Heart left ventricle (tissue), 13 donors: ENCODE data around the gene DMD.

Experiments used
- POLR2A ChIP-seq, 2 donors: fragments of 450-650 bp; IDR thresholded peaks; one replicate each; pipeline ENCODE4 v1.6.1; 2017; ENCODE audit warnings: antibody characterized with exemption in 2 of 2, mild to moderate bottlenecking in 2 of 2, moderate library complexity in 2 of 2
- TF ChIP-seq, protein P1 (sequence below), 12 donors: fragments of 200-600 bp; sonication (generic) in 4 of 12; IDR thresholded peaks; one replicate each; pipeline versions ENCODE4 v1.5.0 to v1.8.0; 2018 to 2022; ENCODE audit warnings: antibody characterized with exemption in 12 of 12, mild to moderate bottlenecking in 5 of 12
- donor health status: ischemic (EF 13 %, LVEDD 7.1; RV severe dilation, severe dysfunction).
- donor health status: DM: no; HTN: yes; CAD: no.
- donor health status: DM: no; HTN: no; CAD: no.
- donor health status: ischemic (EF 25% LVEDD 6.9; RV normal size, moderate dysfunction).
- donor health status: ischemic (EF 25% LVEDD 5.7; RV mildly dilated, moderate dysfunction).
- donor health status: ischemic (EF 35%, LVEDD 5.7; RV mildly dilated, moderate dysfunction).
- donor health status: nonischemic (EF 11% LVEDD 7.7; RV severe dilation, severe dysfunction).
- donor health status: DM: yes; HTN: yes; CAD: no.
- donor health status: PGD.
- donor health status: ischemic (EF 29% LVEDD 5.4; RV normal size, mild dysfunction).
- donor health status: nonischemic (EF 23%, LVEDD 6.1; RV moderate dilation, normal function).

DNA sequence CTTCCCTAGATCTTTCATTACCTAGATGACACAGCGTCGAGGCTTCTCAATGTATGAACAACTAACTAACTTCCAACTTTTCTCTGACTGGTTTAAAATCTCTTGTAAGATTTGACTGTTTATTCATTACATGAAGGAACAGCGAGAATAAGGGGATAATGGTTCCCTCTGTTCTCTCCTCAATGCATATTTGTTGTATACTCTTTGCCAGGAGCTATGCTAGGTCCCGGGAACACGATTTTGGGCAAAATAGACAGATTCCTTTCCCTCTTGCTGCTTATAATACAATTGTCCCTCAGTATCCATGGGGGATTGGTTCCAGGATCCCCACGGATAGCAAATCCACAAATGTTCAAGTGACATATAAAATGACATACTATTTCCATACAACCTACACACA lies 1020.0 kb downstream of the DMD start:
- TF ChIP-seq, protein P1, sequence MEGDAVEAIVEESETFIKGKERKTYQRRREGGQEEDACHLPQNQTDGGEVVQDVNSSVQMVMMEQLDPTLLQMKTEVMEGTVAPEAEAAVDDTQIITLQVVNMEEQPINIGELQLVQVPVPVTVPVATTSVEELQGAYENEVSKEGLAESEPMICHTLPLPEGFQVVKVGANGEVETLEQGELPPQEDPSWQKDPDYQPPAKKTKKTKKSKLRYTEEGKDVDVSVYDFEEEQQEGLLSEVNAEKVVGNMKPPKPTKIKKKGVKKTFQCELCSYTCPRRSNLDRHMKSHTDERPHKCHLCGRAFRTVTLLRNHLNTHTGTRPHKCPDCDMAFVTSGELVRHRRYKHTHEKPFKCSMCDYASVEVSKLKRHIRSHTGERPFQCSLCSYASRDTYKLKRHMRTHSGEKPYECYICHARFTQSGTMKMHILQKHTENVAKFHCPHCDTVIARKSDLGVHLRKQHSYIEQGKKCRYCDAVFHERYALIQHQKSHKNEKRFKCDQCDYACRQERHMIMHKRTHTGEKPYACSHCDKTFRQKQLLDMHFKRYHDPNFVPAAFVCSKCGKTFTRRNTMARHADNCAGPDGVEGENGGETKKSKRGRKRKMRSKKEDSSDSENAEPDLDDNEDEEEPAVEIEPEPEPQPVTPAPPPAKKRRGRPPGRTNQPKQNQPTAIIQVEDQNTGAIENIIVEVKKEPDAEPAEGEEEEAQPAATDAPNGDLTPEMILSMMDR (IDR thresholded peaks at IDR 0.05): no peak
- TF ChIP-seq POLR2A (IDR thresholded peaks at IDR 0.05): no peak
